HCT116 (cell line): ENCODE data around the gene TAGLN. TPM values are rescaled to one million over a fixed set of nuclear protein-coding genes. Genes with fewer than 3 reads are reported as not detected.

Experiments used
- ATAC-seq: fragments of 200-7000 bp; cut with Tn5 transposase; 2 replicates; pipeline ENCODE4 v1.9.1; 2020; ENCODE audit warnings: mild to moderate bottlenecking, moderate library complexity
- BruUV-seq: library from RNA; stranded (reverse); fragments of 400-500 nt; replicated peaks from 2 replicates; lab custom pipeline; 2021; lab: Mats Ljungman, UMichigan
- CTCF ChIA-PET: fragments of 300-600 bp; sonication (Branson Sonifier 250); formaldehyde crosslinking; loops from one replicate; lab custom pipeline; 2021; ENCODE audit warnings: antibody characterized with exemption; lab: Charles Lee
- POLR2A ChIA-PET: fragments of 300-600, 350-600 bp; sonication (Branson Sonifier 250); formaldehyde crosslinking; loops from one replicate; lab custom pipeline; 2021; ENCODE audit warnings: antibody characterized with exemption; lab: Charles Lee
- RAD21 ChIA-PET, 2 experiments: fragments of 300-600 bp; sonication (Branson Sonifier 250); formaldehyde crosslinking; loops; one replicate each; lab custom pipeline; 2023; ENCODE audit warnings: low total read pairs in 2 of 2; ENCODE audit not compliant: uncharacterized antibody in 2 of 2, unreplicated experiment in 2 of 2, low non-redundant PET in 1 of 2; lab: Charles Lee
- DNase-seq: peaks from one replicate; pipeline ENCODE4 v3.0.0-alpha.2; 2010; ENCODE audit warnings: low read depth, low spot score
- H2AFZ ChIP-seq: fragments of 200-600 bp; shearing (Covaris generic), sonication (generic); 2 replicates; pipeline ENCODE4 v1.6.1; 2017; ENCODE audit warnings: low read depth, mixed run types, mixed read lengths, antibody characterized with exemption, low read length; ENCODE audit not compliant: poor library complexity, severe bottlenecking
- H3K27ac ChIP-seq: 2 replicates; pipeline ENCODE4 v1.5.1; 2012; ENCODE audit warnings: low read depth, low read length
- H3K27me3 ChIP-seq: fragments of 200-600 bp; sonication (generic); 2 replicates; pipeline ENCODE4 v1.6.1; 2016; ENCODE audit warnings: mixed run types, low read length, mixed read lengths; ENCODE audit not compliant: insufficient read depth
- H3K36me3 ChIP-seq, 2 experiments: fragments of 200-500 bp in 1 of 2; fragments of 200-600 bp in 1 of 2; sonication (Bioruptor generic) in 1 of 2; sonication (generic) in 1 of 2; 2 replicates each; pipeline versions ENCODE4 v1.5.1 to v1.6.1; 2014 to 2016; ENCODE audit warnings: low read length in 2 of 2, inconsistent platforms in 1 of 2, mixed read lengths in 1 of 2, mixed run types in 1 of 2; ENCODE audit not compliant: insufficient read depth in 2 of 2, control insufficient read depth in 1 of 2
- H3K4me1 ChIP-seq, 2 experiments: fragments of 200-600 bp in 1 of 2; sonication (generic) in 1 of 2; 2 replicates each; pipeline versions ENCODE4 v1.5.1 to v1.6.1; 2012 to 2017; ENCODE audit warnings: low read length in 2 of 2, inconsistent platforms in 1 of 2, mild to moderate bottlenecking in 1 of 2, mixed read lengths in 1 of 2, mixed run types in 1 of 2, moderate library complexity in 1 of 2; ENCODE audit not compliant: insufficient read depth in 2 of 2, control insufficient read depth in 1 of 2
- H3K4me2 ChIP-seq: fragments of 200-600 bp; sonication (generic); 2 replicates; pipeline ENCODE4 v1.6.1; 2017; ENCODE audit warnings: mixed run types, low read length, mixed read lengths
- H3K4me3 ChIP-seq, 2 experiments: fragments of 200-600 bp in 1 of 2; sonication (generic) in 1 of 2; replicated peaks in 1 of 2; 2 replicates each; pipeline ENCODE4 v1.5.1; 2011 to 2016; ENCODE audit warnings: low read length in 2 of 2, control low read depth in 1 of 2, low read depth in 1 of 2, mild to moderate bottlenecking in 1 of 2, mixed read lengths in 1 of 2, mixed run types in 1 of 2
- H3K79me2 ChIP-seq: fragments of 200-600 bp; sonication (generic); 2 replicates; pipeline ENCODE4 v1.6.1; 2017; ENCODE audit warnings: mild to moderate bottlenecking, mixed run types, low read length, moderate library complexity, mixed read lengths; ENCODE audit not compliant: insufficient read depth
- H3K9ac ChIP-seq: fragments of 200-600 bp; sonication (generic); 2 replicates; pipeline ENCODE4 v1.6.1; 2016; ENCODE audit warnings: low read length, mixed read lengths
- H3K9me2 ChIP-seq: fragments of 200-600 bp; sonication (generic), shearing (Covaris generic); 2 replicates; pipeline ENCODE4 v1.6.1; 2017; ENCODE audit warnings: mixed run types, mild to moderate bottlenecking, moderate library complexity; ENCODE audit not compliant: insufficient read depth
- H3K9me3 ChIP-seq, 2 experiments: fragments of 200-500 bp in 1 of 2; fragments of 200-600 bp in 1 of 2; sonication (Bioruptor generic) in 1 of 2; sonication (generic) in 1 of 2; 2 replicates each; pipeline ENCODE4 v1.6.1; 2014 to 2017; ENCODE audit warnings: low read length in 2 of 2, mixed read lengths in 2 of 2, inconsistent platforms in 1 of 2, low read depth in 1 of 2, mild to moderate bottlenecking in 1 of 2, mixed run types in 1 of 2, moderate library complexity in 1 of 2; ENCODE audit not compliant: control insufficient read depth in 1 of 2, insufficient read depth in 1 of 2
- H4K20me1 ChIP-seq: fragments of 200-600 bp; sonication (generic), shearing (Covaris generic); 2 replicates; pipeline ENCODE4 v1.6.1; 2017; ENCODE audit warnings: mixed run types, mild to moderate bottlenecking, moderate library complexity; ENCODE audit not compliant: insufficient read depth
- EGR1 ChIP-seq: IDR thresholded peaks from 2 replicates; pipeline ENCODE4 v1.6.1; 2012; ENCODE audit warnings: low read depth
- POLR2A ChIP-seq: IDR thresholded peaks from 2 replicates; pipeline ENCODE4 v1.7.0; 2011; ENCODE audit warnings: borderline replicate concordance; ENCODE audit not compliant: insufficient read depth, insufficient read length; ENCODE audit errors: extremely low read depth
- POLR2AphosphoS5 ChIP-seq: IDR thresholded peaks from 2 replicates; pipeline ENCODE4 v1.6.1; 2011; ENCODE audit warnings: mild to moderate bottlenecking, low read depth, low read length, moderate library complexity
- RAD21 ChIP-seq: IDR thresholded peaks from 2 replicates; pipeline ENCODE4 v1.6.1; 2012; ENCODE audit warnings: low read depth, mild to moderate bottlenecking
- REST ChIP-seq: IDR thresholded peaks from 2 replicates; pipeline ENCODE4 v1.6.1; 2012; ENCODE audit warnings: low read depth
- SIN3A ChIP-seq: IDR thresholded peaks from 2 replicates; pipeline ENCODE4 v1.6.1; 2012; ENCODE audit warnings: low read depth
- SRF ChIP-seq: IDR thresholded peaks from 2 replicates; pipeline ENCODE4 v1.6.1; 2012; ENCODE audit warnings: low read depth
- TCF7L2 ChIP-seq: IDR thresholded peaks from 2 replicates; pipeline ENCODE4 v1.7.0; 2011; ENCODE audit warnings: borderline replicate concordance, inconsistent platforms; ENCODE audit not compliant: insufficient read depth, insufficient read length; ENCODE audit errors: extremely low read depth
- YY1 ChIP-seq: IDR thresholded peaks from 2 replicates; pipeline ENCODE4 v1.6.1; 2011; ENCODE audit warnings: low read length, low read depth, moderate library complexity, mild to moderate bottlenecking; ENCODE audit not compliant: insufficient replicate concordance; ENCODE audit errors: extremely low read depth
- ZBTB33 ChIP-seq: IDR thresholded peaks from 2 replicates; pipeline ENCODE4 v1.6.1; 2011; ENCODE audit warnings: mild to moderate bottlenecking, low read length, moderate library complexity; ENCODE audit not compliant: insufficient replicate concordance; ENCODE audit errors: extremely low read depth
- intact Hi-C: fragments of 100-400 bp; cut with micrococcal nuclease; formaldehyde crosslinking; loops from 2 replicates; pipeline ENCODE4 v1.10.0; 2022
- total RNA-seq: library from RNA; stranded (reverse); gene quantifications from one replicate; pipeline ENCODE4 v1.2.1, GENCODE V29; 2021; ENCODE audit not compliant: unreplicated experiment
- TF ChIP-seq, protein P1 (sequence below): IDR thresholded peaks from 2 replicates; pipeline ENCODE4 v1.6.1; 2012
- TF ChIP-seq, protein P2 (sequence below): IDR thresholded peaks from 2 replicates; pipeline ENCODE4 v1.6.1; 2012

Gene TAGLN
- total RNA-seq, 1 experiment from 2014 or later, result 10.0 TPM

GRCh38 chr11:117171007-117171403 lies 28.2 kb upstream of the TAGLN start:
- ChIA-PET RAD21 (no interaction called here), CTCF (no interaction called here), POLR2A (no interaction called here)
- H3K27me3 ChIP-seq, result no peaks in the 10 kb centered on the region
- no peaks in the 10 kb centered on the region for H3K9me3 ChIP-seq
- no peak overlapping the region for H3K4me2 ChIP-seq
- no TSS peak for BruUV-seq
- no peaks in the 10 kb centered on the region for H3K9me2 ChIP-seq
- TF ChIP-seq REST, result no peak
- TF ChIP-seq, protein P1, sequence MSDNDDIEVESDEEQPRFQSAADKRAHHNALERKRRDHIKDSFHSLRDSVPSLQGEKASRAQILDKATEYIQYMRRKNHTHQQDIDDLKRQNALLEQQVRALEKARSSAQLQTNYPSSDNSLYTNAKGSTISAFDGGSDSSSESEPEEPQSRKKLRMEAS, result no peak
- TF ChIP-seq EGR1, result no peak
- no peak for TF ChIP-seq SRF
- TF ChIP-seq RAD21, result no peak
- no peak for TF ChIP-seq TCF7L2
- TF ChIP-seq SIN3A, result no peak
- no peak for TF ChIP-seq POLR2A
- no peak for TF ChIP-seq ZBTB33
- no peak for TF ChIP-seq POLR2AphosphoS5
- TF ChIP-seq YY1, result no peak
- TF ChIP-seq, protein P2, sequence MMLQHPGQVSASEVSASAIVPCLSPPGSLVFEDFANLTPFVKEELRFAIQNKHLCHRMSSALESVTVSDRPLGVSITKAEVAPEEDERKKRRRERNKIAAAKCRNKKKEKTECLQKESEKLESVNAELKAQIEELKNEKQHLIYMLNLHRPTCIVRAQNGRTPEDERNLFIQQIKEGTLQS, result no peak
- peaks cover 18 to 48% of the 10 kb centered on the region in 2 experiments for H3K4me1 ChIP-seq
- H2AFZ ChIP-seq, result no peak overlapping the region
- no peak for DNase-seq
- peaks cover 9% of the 10 kb centered on the region; the same call in 1 of the 2 replicates for H3K79me2 ChIP-seq
- H3K36me3 ChIP-seq, result peaks cover 16 to 29% of the 10 kb centered on the region in 2 experiments; a peak in 3 of 4 replicates
- H3K4me3 ChIP-seq, result no peak overlapping the region
- no peak overlapping the region for H3K9ac ChIP-seq
- intact Hi-C loops, result no loop called here
- H4K20me1 ChIP-seq, result 0 out of 2 replicates have a peak, but pooled peaks cover 6% of the 10 kb centered on the region
- no peak for ATAC-seq
- H3K27ac ChIP-seq, result no peak overlapping the region
